Breast epithelium (tissue), 3 donors: Measurements from ENCODE around the gene LSM14B.

ENCODE experiments used
- CTCF ChIP-seq, 3 donors: fragments of 450-650 bp; IDR thresholded peaks; one replicate each; pipeline ENCODE4 v1.5.1; 2016 to 2017; ENCODE audit warnings: antibody characterized with exemption in 3 of 3, mild to moderate bottlenecking in 3 of 3, moderate library complexity in 3 of 3
- POLR2A ChIP-seq: fragments of 450-650 bp; IDR thresholded peaks from one replicate; pipeline ENCODE4 v1.6.1; 2016; ENCODE audit warnings: antibody characterized with exemption, mild to moderate bottlenecking, moderate library complexity

DNA sequence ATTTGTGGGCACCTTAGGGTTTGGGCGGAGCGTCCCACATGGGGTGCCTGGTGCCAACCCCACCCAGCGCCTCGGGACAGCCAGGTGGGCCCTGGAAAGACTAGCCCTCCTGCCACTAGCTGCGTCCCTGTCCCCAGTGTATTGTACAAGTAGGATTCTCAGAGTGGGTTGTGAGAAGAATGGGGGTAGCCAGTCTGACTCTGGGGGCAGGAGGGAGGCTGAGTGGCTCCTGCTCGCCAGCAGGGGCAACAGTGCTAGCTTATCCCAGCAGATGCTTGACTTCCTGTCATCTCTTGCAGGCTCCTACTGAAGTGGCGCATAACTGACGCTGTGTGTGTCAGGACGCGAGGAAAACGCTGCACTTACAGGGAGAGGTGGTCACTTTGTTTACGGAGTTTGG, 11.6 kb downstream of the LSM14B start:
- TF ChIP-seq POLR2A (no peak), CTCF (IDR thresholded peaks at IDR 0.05) (no peak)
